SU-DHL-6 (cell line): ENCODE measurements around the gene SRSF8.

Source experiments
- CTCF ChIP-seq: fragments of 200-600 bp; sonication (generic); IDR thresholded peaks from one replicate; pipeline ENCODE4 v1.5.1; 2017; ENCODE audit warnings: antibody characterized with exemption, mild to moderate bottlenecking, low read length, moderate library complexity; ENCODE audit not compliant: insufficient read depth, poor library complexity, severe bottlenecking
- EZH2phosphoT487 ChIP-seq: fragments of 200-600 bp; sonication (generic), shearing (Covaris generic); conservative IDR thresholded peaks from 2 replicates; pipeline ENCODE4 v1.6.1; 2018; ENCODE audit warnings: mild to moderate bottlenecking, antibody characterized with exemption, low read length, moderate library complexity, mixed read lengths

GRCh38 chr11:95086151-95086550, 19.4 kb downstream of the SRSF8 start:
- TF ChIP-seq CTCF (no peak), EZH2phosphoT487 (no peak)
